Measurements from ENCODE around the gene RENBP. TPM values are rescaled to one million over a fixed set of nuclear protein-coding genes. Genes with fewer than 3 reads are reported as not detected.

The RENBP gene
- total and polyA plus RNA-seq, 2 of the 13 experiments (the other 11 are each of a cell fraction or from before 2014, with no cell fraction given), result 1.4 to 2.6 TPM

- no peak for TF ChIP-seq SNAI1 (CRISPR knock-in tag; IDR thresholded peaks at IDR 0.05; ENCODE audit: borderline replicate concordance)
- no peak for TF ChIP-seq ZNF205 (CRISPR knock-in tag; IDR thresholded peaks at IDR 0.05)
- TF ChIP-seq ZNF75D (CRISPR knock-in tag; IDR thresholded peaks at IDR 0.05; ENCODE audit: borderline replicate concordance), result no peak
- no peak for TF ChIP-seq PRDM4 (CRISPR knock-in tag; IDR thresholded peaks at IDR 0.05; ENCODE audit: borderline replicate concordance)
- no peak for TF ChIP-seq HDAC6 (IDR thresholded peaks at IDR 0.05; ENCODE audit: low read depth, low read length)
- TF ChIP-seq AHDC1 (CRISPR knock-in tag; IDR thresholded peaks at IDR 0.05; ENCODE audit: borderline replicate concordance), result no peak
- TF ChIP-seq TRAFD1 (CRISPR knock-in tag; IDR thresholded peaks at IDR 0.05; ENCODE audit: borderline replicate concordance), result no peak
- TF ChIP-seq ZNF615 (CRISPR knock-in tag; IDR thresholded peaks at IDR 0.05; ENCODE audit: borderline replicate concordance), result no peak
- TF ChIP-seq HDAC2 (CRISPR knock-in tag; IDR thresholded peaks at IDR 0.05), result no peak
- TF ChIP-seq ZNF567 (CRISPR knock-in tag; IDR thresholded peaks at IDR 0.05; ENCODE audit: borderline replicate concordance), result no peak
- no peak for TF ChIP-seq TAF15 (IDR thresholded peaks at IDR 0.05; ENCODE audit: low read depth, low read length, poor library complexity, severe bottlenecking)
- TF ChIP-seq ZNF24 (IDR thresholded peaks at IDR 0.05), result no peak
- peak; percentile 41 for TF ChIP-seq ZBTB2 (CRISPR knock-in tag; IDR thresholded peaks at IDR 0.05; ENCODE audit: low read depth)
- TF ChIP-seq ARID2 (CRISPR knock-in tag; IDR thresholded peaks at IDR 0.05; ENCODE audit: borderline replicate concordance), result no peak
Observed at GRCh38 chrX:153927922-153928760, 16.3 kb downstream of the RENBP start (continued).

Data from HepG2 (cell line).